H1 (cell line): ENCODE data around the gene CYB5R2. TPM values are rescaled to one million over a fixed set of nuclear protein-coding genes. Genes with fewer than 3 reads are reported as not detected.

Experiments used
- CTCF ChIA-PET: fragments of 300-600 bp; sonication (Branson Sonifier 250); formaldehyde crosslinking; loops from one replicate; lab custom pipeline; 2021; ENCODE audit not compliant: partially characterized antibody; lab: Charles Lee
- POLR2A ChIA-PET: fragments of 300-600 bp; sonication (Branson Sonifier 250); formaldehyde crosslinking; loops from one replicate; lab custom pipeline; 2021; ENCODE audit warnings: inconsistent platforms; ENCODE audit not compliant: partially characterized antibody; lab: Charles Lee
- DNase-seq, 2 experiments: peaks; one replicate each; pipeline versions ENCODE4 v3.0.0 to v3.0.0-alpha.2; 2010 to 2022; ENCODE audit warnings: low spot score in 2 of 2, low read depth in 1 of 2, mixed read lengths in 1 of 2
- FAIRE-seq: peaks from 2 replicates; lab custom pipeline; 2011; peaks lifted over from hg19 to GRCh38; lab: Jason Lieb, UNC
- H2AFZ ChIP-seq: 2 replicates; pipeline ENCODE4 v1.8.1; 2012; ENCODE audit warnings: low read length, inconsistent platforms
- H2AK5ac ChIP-seq: 2 replicates; pipeline ENCODE4 v1.6.1; 2013; ENCODE audit warnings: low read depth, low read length
- H2BK120ac ChIP-seq: replicated peaks from 2 replicates; pipeline ENCODE3; 2013; ENCODE audit warnings: low read depth, low read length, inconsistent platforms
- H2BK12ac ChIP-seq: 2 replicates; pipeline ENCODE4 v1.6.1; 2013; ENCODE audit warnings: low read depth, low read length
- H2BK15ac ChIP-seq: 2 replicates; pipeline ENCODE4 v1.6.1; 2013; ENCODE audit warnings: low read length
- H2BK20ac ChIP-seq: 2 replicates; pipeline ENCODE4 v1.6.1; 2013; ENCODE audit warnings: low read length
- H2BK5ac ChIP-seq: 2 replicates; pipeline ENCODE4 v1.6.1; 2013; ENCODE audit warnings: low read depth, low read length
- H3K14ac ChIP-seq: 2 replicates; pipeline ENCODE4 v1.6.1; 2013; ENCODE audit warnings: inconsistent platforms; ENCODE audit not compliant: insufficient read length
- H3K18ac ChIP-seq: 2 replicates; pipeline ENCODE4 v1.6.1; 2013; ENCODE audit warnings: low read length; ENCODE audit errors: extremely low read depth
- H3K23ac ChIP-seq: 2 replicates; pipeline ENCODE4 v1.6.1; 2013; ENCODE audit warnings: inconsistent platforms; ENCODE audit not compliant: insufficient read length
- H3K23me2 ChIP-seq: 2 replicates; pipeline ENCODE4 v1.6.1; 2013; ENCODE audit warnings: low read depth, low read length
- H3K27ac ChIP-seq: 2 replicates; pipeline ENCODE4 v1.6.1; 2011; ENCODE audit warnings: low read depth, low read length, inconsistent platforms
- H3K27me3 ChIP-seq, 4 experiments: replicated peaks in 1 of 4; 1 replicate in 1 of 4; 2 replicates in 3 of 4; pipeline versions ENCODE4 v1.6.1 to v1.8.1; 2011 to 2013; ENCODE audit warnings: low read length in 3 of 4, mild to moderate bottlenecking in 3 of 4, inconsistent platforms in 2 of 4, mixed read lengths in 2 of 4, moderate library complexity in 1 of 4; ENCODE audit not compliant: control insufficient read depth in 3 of 4, insufficient read depth in 3 of 4; ENCODE audit errors: extremely low read depth in 1 of 4
- H3K36me3 ChIP-seq, 4 experiments: 2 replicates each; pipeline versions ENCODE4 v1.6.1 to v1.8.1; 2011 to 2013; ENCODE audit warnings: mild to moderate bottlenecking in 4 of 4, low read length in 3 of 4, moderate library complexity in 2 of 4, control low read depth in 1 of 4, inconsistent platforms in 1 of 4; ENCODE audit not compliant: insufficient read depth in 4 of 4, control insufficient read depth in 2 of 4
- H3K4ac ChIP-seq: replicated peaks from 2 replicates; pipeline ENCODE3; 2013; ENCODE audit warnings: low read length, low read depth, mixed read lengths, inconsistent platforms; ENCODE audit not compliant: insufficient read length
- H3K4me1 ChIP-seq, 4 experiments: replicated peaks in 1 of 4; 1 replicate in 1 of 4; 2 replicates in 3 of 4; pipeline versions ENCODE4 v1.6.1 to v1.8.1; 2011 to 2013; ENCODE audit warnings: low read length in 3 of 4, inconsistent platforms in 2 of 4, mixed read lengths in 1 of 4; ENCODE audit not compliant: insufficient read depth in 4 of 4, control insufficient read depth in 3 of 4
- H3K4me2 ChIP-seq, 2 experiments: 2 replicates each; pipeline versions ENCODE4 v1.6.1 to v1.8.1; 2011 to 2013; ENCODE audit warnings: low read depth in 2 of 2, low read length in 2 of 2, control low read depth in 1 of 2, inconsistent platforms in 1 of 2, mild to moderate bottlenecking in 1 of 2; ENCODE audit not compliant: insufficient read depth in 1 of 2
- H3K4me3 ChIP-seq, 4 experiments: fragments of 200-600, 300-600 bp in 1 of 4; sonication (generic), shearing (Covaris generic), sonication (Bioruptor Twin) in 1 of 4; 2 replicates each; pipeline versions ENCODE4 v1.5.1 to v1.8.1; 2011 to 2016; ENCODE audit warnings: low read length in 4 of 4, low read depth in 3 of 4, control low read depth in 2 of 4, inconsistent platforms in 2 of 4, mild to moderate bottlenecking in 2 of 4, mixed read lengths in 1 of 4, moderate library complexity in 1 of 4; ENCODE audit not compliant: insufficient read depth in 2 of 4; ENCODE audit errors: extremely low read depth in 1 of 4
- H3K56ac ChIP-seq: replicated peaks from 2 replicates; pipeline ENCODE3; 2013; ENCODE audit warnings: low read depth, mild to moderate bottlenecking, mixed read lengths, low read length, inconsistent platforms; ENCODE audit not compliant: insufficient read length
- H3K79me1 ChIP-seq: 2 replicates; pipeline ENCODE4 v1.6.1; 2013; ENCODE audit warnings: low read depth, low read length, control low read depth
- H3K79me2 ChIP-seq, 2 experiments: 2 replicates each; pipeline versions ENCODE4 v1.6.1 to v1.8.1; 2012 to 2013; ENCODE audit warnings: low read length in 2 of 2, mild to moderate bottlenecking in 2 of 2, inconsistent platforms in 1 of 2; ENCODE audit not compliant: insufficient read depth in 2 of 2, control insufficient read depth in 1 of 2
- H3K9ac ChIP-seq, 4 experiments: replicated peaks in 1 of 4; 1 replicate in 1 of 4; 2 replicates in 3 of 4; pipeline versions ENCODE4 v1.6.1 to v1.8.1; 2011 to 2013; ENCODE audit warnings: low read depth in 3 of 4, low read length in 3 of 4, control low read depth in 2 of 4, mild to moderate bottlenecking in 2 of 4, moderate library complexity in 2 of 4, inconsistent platforms in 1 of 4; ENCODE audit errors: extremely low read depth in 1 of 4
- H3K9me3 ChIP-seq, 2 experiments: 2 replicates each; pipeline versions ENCODE4 v1.6.1 to v1.8.1; 2012 to 2013; ENCODE audit warnings: mild to moderate bottlenecking in 2 of 2, moderate library complexity in 2 of 2, control low read depth in 1 of 2, inconsistent platforms in 1 of 2, low read depth in 1 of 2, low read length in 1 of 2, mixed read lengths in 1 of 2; ENCODE audit not compliant: insufficient read depth in 2 of 2
- H4K20me1 ChIP-seq, 2 experiments: replicated peaks in 1 of 2; 2 replicates each; pipeline versions ENCODE3 to v1.8.1; 2011 to 2013; ENCODE audit warnings: inconsistent platforms in 2 of 2, low read length in 2 of 2, mild to moderate bottlenecking in 1 of 2; ENCODE audit not compliant: insufficient read depth in 2 of 2, control insufficient read depth in 1 of 2
- H4K5ac ChIP-seq: 2 replicates; pipeline ENCODE4 v1.6.1; 2013; ENCODE audit warnings: low read length, low read depth, mixed read lengths, inconsistent platforms; ENCODE audit not compliant: insufficient read length
- H4K8ac ChIP-seq: 2 replicates; pipeline ENCODE4 v1.8.0; 2013; ENCODE audit warnings: mild to moderate bottlenecking, moderate library complexity, low read length, inconsistent platforms; ENCODE audit not compliant: insufficient read depth; ENCODE audit errors: extremely low read depth
- H4K91ac ChIP-seq: replicated peaks from 2 replicates; pipeline ENCODE3; 2013; ENCODE audit warnings: low read length, mixed read lengths, inconsistent platforms; ENCODE audit not compliant: insufficient read length
- CHD2 ChIP-seq: IDR thresholded peaks from 2 replicates; pipeline ENCODE4 v1.6.1; 2012; ENCODE audit warnings: low read length, improper control_type of control experiment
- HDAC6 ChIP-seq: IDR thresholded peaks from one replicate; pipeline ENCODE4 v1.7.1; 2012; ENCODE audit warnings: low read depth, mild to moderate bottlenecking, inconsistent platforms, low read length, moderate library complexity
- MAX ChIP-seq: IDR thresholded peaks from 2 replicates; pipeline ENCODE4 v1.6.1; 2012; ENCODE audit warnings: inconsistent platforms
- NANOG ChIP-seq: IDR thresholded peaks from 2 replicates; pipeline ENCODE4 v1.6.1; 2011; ENCODE audit warnings: low read length, low read depth, mild to moderate bottlenecking, inconsistent platforms; ENCODE audit not compliant: insufficient read depth, poor library complexity, severe bottlenecking
- WGBS, 2 experiments: shearing (Covaris generic) in 1 of 2; methylation state at CpG; one replicate each; pipeline versions ENCODE4 v1.1.6 to v1.1.7; 2013 to 2015; ENCODE audit warnings: low lambda C conversion rate in 2 of 2, mixed read lengths in 2 of 2, inconsistent platforms in 1 of 2, low coverage in 1 of 2, missing lambda C conversion rate in 1 of 2; ENCODE audit not compliant: insufficient replicate concordance in 2 of 2, insufficient coverage in 1 of 2, insufficient read length in 1 of 2; ENCODE audit errors: extremely low coverage in 1 of 2, missing lambda C conversion rate in 1 of 2; 5-methylcytosine and 5-hydroxymethylcytosine counted together
- polyA plus RNA-seq, 7 experiments: library from polyadenylated mRNA; depleted of rRNA in 3 of 7; stranded (reverse) in 5 of 7; unstranded in 2 of 7; fragments of >200 nt in 5 of 7; fragments of 200-250 nt in 2 of 7; gene quantifications; 1 replicate in 5 of 7; 2 replicates in 1 of 7; 4 replicates in 1 of 7; pipeline versions ENCODE4 v1.2.1 to v1.2.3, GENCODE V29; 2011 to 2013; ENCODE audit warnings: missing spikeins in 2 of 7, mixed read lengths in 2 of 7
- total RNA-seq: library from RNA; stranded (reverse); fragmentation: NEBNext Ultra II Directional; extraction: Animal tissue kit (Norgen Biotek cat#: 25700); gene quantifications from 2 replicates; pipeline ENCODE4 v1.2.1, GENCODE V29; 2021

Gene CYB5R2
- total and polyA plus RNA-seq, 2 of the 8 experiments (the other 6 are each of a cell fraction or from before 2014, with no cell fraction given) = 53.0 to 55.9 TPM

- H3K4me3 ChIP-seq = no peak overlapping the region
- no peaks in the 10 kb centered on the region for H4K20me1 ChIP-seq
- no peaks in the 10 kb centered on the region for H3K4me1 ChIP-seq
- no peak overlapping the region for H4K91ac ChIP-seq
- no peak overlapping the region for H4K5ac ChIP-seq
- H3K18ac ChIP-seq = no peak overlapping the region
- no peaks in the 10 kb centered on the region for H3K23me2 ChIP-seq
- H3K27me3 ChIP-seq = no peaks in the 10 kb centered on the region
- no peak overlapping the region for H2AK5ac ChIP-seq
- H3K79me1 ChIP-seq = no peaks in the 10 kb centered on the region
- DNase-seq = no peak
- H2BK12ac ChIP-seq = peak overlapping the region; percentile 60; the same call in 1 of the 2 replicates
- H2BK120ac ChIP-seq = no peak overlapping the region
- TF ChIP-seq CHD2 = no peak
- TF ChIP-seq HDAC6 = no peak
- no peak for TF ChIP-seq MAX
- TF ChIP-seq NANOG = no peak
- FAIRE-seq = no peak
- H3K27ac ChIP-seq = no peak overlapping the region
- H2BK20ac ChIP-seq = no peak overlapping the region
- H3K9me3 ChIP-seq = no peaks in the 10 kb centered on the region
- H3K9ac ChIP-seq = no peak overlapping the region
- no peak overlapping the region for H2BK15ac ChIP-seq
- no peak overlapping the region for H3K14ac ChIP-seq
- H2BK5ac ChIP-seq = no peak overlapping the region
- POLR2A ChIA-PET = interaction anchor here (0.9 to 1.4 kb wide), 5 partner anchors 8 to 142 kb away, joined by 3 to 7 read pairs (median 4); no protein-coding TSS in a partner anchor
- no peaks in the 10 kb centered on the region for H3K79me2 ChIP-seq
- no peak overlapping the region for H3K23ac ChIP-seq
- no peak overlapping the region for H3K4ac ChIP-seq
- no peak overlapping the region for H3K56ac ChIP-seq
- no peak overlapping the region for H3K4me2 ChIP-seq
- H4K8ac ChIP-seq = 0 out of 2 replicates have a peak overlapping the region, but pooled peaks have one; percentile 20
- H2AFZ ChIP-seq = no peak overlapping the region
- CTCF ChIA-PET = interaction anchor here (0.6 to 16.4 kb wide), 46 partner anchors 8 to 794 kb away, joined by 3 to 325 read pairs (median 5); partner anchors contain the start of genes OR10A2 and PPFIBP2
- 91% methylated on average over 11 of the region's 11 CpGs; no CpG with 5 or more reads in 1 of the 2 experiments for WGBS, 2 experiments
- no peaks in the 10 kb centered on the region; a peak in 1 of 8 replicates for H3K36me3 ChIP-seq
Observed at GRCh38 chr11:7656704-7657103, 16.6 kb downstream of the CYB5R2 start.
